LNCaP clone FGC (cell line): ENCODE data around the gene ATP11A.

Experiments used
- DNase-seq: peaks from one replicate; pipeline ENCODE4 v3.0.0-alpha.2; 2011; ENCODE audit warnings: low read depth
- H3K4me3 ChIP-seq: 2 replicates; pipeline ENCODE4 v1.5.1; 2011; ENCODE audit warnings: mild to moderate bottlenecking, low read depth, low read length, control low read depth
- CTCF ChIP-seq: IDR thresholded peaks from 2 replicates; pipeline ENCODE4 v1.5.1; 2012; ENCODE audit warnings: mild to moderate bottlenecking; ENCODE audit not compliant: control insufficient read depth, insufficient read depth; ENCODE audit errors: extremely low read depth

The ATP11A gene

GRCh38 chr13:112923962-112924361 lies 234.1 kb downstream of the ATP11A start:
- H3K4me3 ChIP-seq, result no peak overlapping the region
- no peak for TF ChIP-seq CTCF
- DNase-seq, result no peak

- no peak overlapping the region for H3K4me3 ChIP-seq
Measured at GRCh38 chr13:112924365-112924764, 234.5 kb downstream of the ATP11A start.

GRCh38 chr13:112926003-112926402 lies 236.2 kb downstream of the ATP11A start:
- no peak overlapping the region for H3K4me3 ChIP-seq
- TF ChIP-seq CTCF, result no peak
- DNase-seq, result no peak

More at GRCh38 chr13:112924365-112924764, 234.5 kb downstream of the ATP11A start:
- no peak for TF ChIP-seq CTCF
- DNase-seq, result no peak

- no peak for TF ChIP-seq CTCF
- DNase-seq, result no peak
- no peak overlapping the region for H3K4me3 ChIP-seq
Measured at GRCh38 chr13:112926993-112927392, 237.2 kb downstream of the ATP11A start.

- no peak overlapping the region for H3K4me3 ChIP-seq
- TF ChIP-seq CTCF, result no peak
- DNase-seq, result no peak
Measured at GRCh38 chr13:112928020-112928971, 238.5 kb downstream of the ATP11A start.

GRCh38 chr13:112928972-112929782 lies 239.3 kb downstream of the ATP11A start:
- H3K4me3 ChIP-seq, result no peak overlapping the region
- DNase-seq, result no peak
- no peak for TF ChIP-seq CTCF
